Vagina (tissue), 2 donors: Measurements from ENCODE around the gene VGF. TPM values are rescaled to one million over a fixed set of nuclear protein-coding genes. Genes with fewer than 3 reads are reported as not detected.

ENCODE experiments used
- DNase-seq, 2 donors: peaks; one replicate each; pipeline ENCODE4 v3.0.0-alpha.2; 2017; ENCODE audit errors: extremely low spot score in 2 of 2
- H3K27ac ChIP-seq: fragments of 200-600 bp; sonication (generic); one replicate; pipeline ENCODE4 v1.5.1; 2019
- H3K27me3 ChIP-seq: fragments of 200-600 bp; sonication (generic); one replicate; pipeline ENCODE4 v1.5.1; 2019
- H3K36me3 ChIP-seq, 2 donors: fragments of 200-600 bp; sonication (generic); one replicate each; pipeline ENCODE4 v1.5.1; 2017 to 2019
- H3K4me1 ChIP-seq: fragments of 200-600 bp; sonication (generic); one replicate; pipeline ENCODE4 v1.5.1; 2019
- H3K4me3 ChIP-seq, 2 donors: fragments of 200-600 bp; sonication (generic); 1 replicate in 1 of 2; 2 replicates in 1 of 2; pipeline ENCODE4 v1.5.1; 2016 to 2019
- H3K9me3 ChIP-seq: fragments of 200-600 bp; sonication (generic); one replicate; pipeline ENCODE4 v1.5.1; 2019
- POLR2A ChIP-seq, 2 donors: fragments of 450-650 bp; IDR thresholded peaks; one replicate each; pipeline ENCODE4 v1.6.1; 2017; ENCODE audit warnings: antibody characterized with exemption in 2 of 2, mild to moderate bottlenecking in 2 of 2, moderate library complexity in 2 of 2
- POLR2AphosphoS5 ChIP-seq, 2 donors: sonication (generic); formaldehyde crosslinking; IDR thresholded peaks; one replicate each; pipeline ENCODE4 v1.9.0; 2017; ENCODE audit warnings: antibody characterized with exemption in 2 of 2, mild to moderate bottlenecking in 2 of 2, low read depth in 1 of 2; ENCODE audit not compliant: insufficient read depth in 1 of 2
- intact Hi-C: fragments of 100-400 bp; cut with DNase I; formaldehyde crosslinking; loops from one replicate; pipeline ENCODE4 v1.15.1; 2023
- total RNA-seq: library from RNA; depleted of rRNA; stranded (reverse); fragments of >200 nt; gene quantifications from one replicate; pipeline ENCODE4 v1.2.3, GENCODE V29; 2016
- TF ChIP-seq, protein P1 (sequence below), 3 experiments: fragments of 450-650 bp in 2 of 3; fragments of 200-600 bp in 1 of 3; sonication (generic) in 1 of 3; IDR thresholded peaks; one replicate each; pipeline ENCODE4 v1.5.1; 2017 to 2019; ENCODE audit warnings: antibody characterized with exemption in 3 of 3, mild to moderate bottlenecking in 2 of 3, moderate library complexity in 2 of 3

The VGF gene
- total RNA-seq, 1 donor from 2014 or later: 1.2 TPM

- intact Hi-C loops: no loop called here
- Histone ChIP-seq H3K4me1 (peaks cover 21% of the 10 kb centered on the region), H3K27me3 (peaks cover 25% of the 10 kb centered on the region), H3K27ac (no peak overlapping the region), H3K4me3 (no peak overlapping the region), H3K9me3 (no peaks in the 10 kb centered on the region), H3K36me3 (no peaks in the 10 kb centered on the region)
- no peak for DNase-seq
- TF ChIP-seq, protein P1, sequence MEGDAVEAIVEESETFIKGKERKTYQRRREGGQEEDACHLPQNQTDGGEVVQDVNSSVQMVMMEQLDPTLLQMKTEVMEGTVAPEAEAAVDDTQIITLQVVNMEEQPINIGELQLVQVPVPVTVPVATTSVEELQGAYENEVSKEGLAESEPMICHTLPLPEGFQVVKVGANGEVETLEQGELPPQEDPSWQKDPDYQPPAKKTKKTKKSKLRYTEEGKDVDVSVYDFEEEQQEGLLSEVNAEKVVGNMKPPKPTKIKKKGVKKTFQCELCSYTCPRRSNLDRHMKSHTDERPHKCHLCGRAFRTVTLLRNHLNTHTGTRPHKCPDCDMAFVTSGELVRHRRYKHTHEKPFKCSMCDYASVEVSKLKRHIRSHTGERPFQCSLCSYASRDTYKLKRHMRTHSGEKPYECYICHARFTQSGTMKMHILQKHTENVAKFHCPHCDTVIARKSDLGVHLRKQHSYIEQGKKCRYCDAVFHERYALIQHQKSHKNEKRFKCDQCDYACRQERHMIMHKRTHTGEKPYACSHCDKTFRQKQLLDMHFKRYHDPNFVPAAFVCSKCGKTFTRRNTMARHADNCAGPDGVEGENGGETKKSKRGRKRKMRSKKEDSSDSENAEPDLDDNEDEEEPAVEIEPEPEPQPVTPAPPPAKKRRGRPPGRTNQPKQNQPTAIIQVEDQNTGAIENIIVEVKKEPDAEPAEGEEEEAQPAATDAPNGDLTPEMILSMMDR (IDR thresholded peaks at IDR 0.05): no peak
- TF ChIP-seq POLR2A (IDR thresholded peaks at IDR 0.05): no peak
- TF ChIP-seq POLR2AphosphoS5 (IDR thresholded peaks at IDR 0.05; ENCODE audit: insufficient read depth in 1 of 2, low read depth in 1 of 2): no peak
Measured at GRCh38 chr7:101177644-101178043, 12.3 kb upstream of the VGF start.

- intact Hi-C loops: no loop called here
Measured at GRCh38 chr7:101175664-101176063, 10.3 kb upstream of the VGF start.

GRCh38 chr7:101174322-101174854 is 9.0 kb upstream of the VGF start:
- Histone ChIP-seq H3K27me3 (peaks cover 24% of the 10 kb centered on the region), H3K4me1 (peaks cover 27% of the 10 kb centered on the region)

More at GRCh38 chr7:101175664-101176063, 10.3 kb upstream of the VGF start:
- Histone ChIP-seq H3K27me3 (peaks cover 27% of the 10 kb centered on the region), H3K36me3 (no peaks in the 10 kb centered on the region), H3K4me1 (peaks cover 29% of the 10 kb centered on the region), H3K27ac (no peak overlapping the region), H3K4me3 (no peak overlapping the region), H3K9me3 (no peaks in the 10 kb centered on the region)
- TF ChIP-seq POLR2A (IDR thresholded peaks at IDR 0.05) (no peak), POLR2AphosphoS5 (IDR thresholded peaks at IDR 0.05; ENCODE audit: insufficient read depth in 1 of 2, low read depth in 1 of 2) (no peak)
- TF ChIP-seq, protein P1 (IDR thresholded peaks at IDR 0.05): no peak
- DNase-seq: no peak

GRCh38 chr7:101173752-101174244 is 8.4 kb upstream of the VGF start:
- H3K4me1 ChIP-seq: peaks cover 27% of the 10 kb centered on the region
- no peak overlapping the region for H3K27ac ChIP-seq
- H3K27me3 ChIP-seq: peaks cover 24% of the 10 kb centered on the region
- no peak for DNase-seq
- intact Hi-C loops: no loop called here
- TF ChIP-seq POLR2AphosphoS5 (IDR thresholded peaks at IDR 0.05; ENCODE audit: insufficient read depth in 1 of 2, low read depth in 1 of 2): no peak
- TF ChIP-seq, protein P1 (IDR thresholded peaks at IDR 0.05): no peak
- no peak for TF ChIP-seq POLR2A (IDR thresholded peaks at IDR 0.05)
- H3K9me3 ChIP-seq: no peaks in the 10 kb centered on the region
- H3K36me3 ChIP-seq: no peaks in the 10 kb centered on the region
- H3K4me3 ChIP-seq: no peak overlapping the region

More at GRCh38 chr7:101174322-101174854, 9.0 kb upstream of the VGF start:
- intact Hi-C loops: no loop called here
- DNase-seq: no peak
- TF ChIP-seq POLR2AphosphoS5 (IDR thresholded peaks at IDR 0.05; ENCODE audit: insufficient read depth in 1 of 2, low read depth in 1 of 2): no peak
- TF ChIP-seq POLR2A (IDR thresholded peaks at IDR 0.05): no peak
- TF ChIP-seq, protein P1 (IDR thresholded peaks at IDR 0.05): no peak
- Histone ChIP-seq H3K27ac (no peak overlapping the region), H3K4me3 (no peak overlapping the region), H3K36me3 (no peaks in the 10 kb centered on the region), H3K9me3 (no peaks in the 10 kb centered on the region)
